ENCODE results near the gene CRABP1. TPM values are rescaled to one million over a fixed set of nuclear protein-coding genes. Genes with fewer than 3 reads are reported as not detected.
A peak's percentile ranks its signal among the peaks of the same experiment; 100 is the strongest.

CRABP1 gene
- total RNA-seq, 3 donors from 2014 or later = 11.5 to 14.5 TPM; not detected in 1

DNA sequence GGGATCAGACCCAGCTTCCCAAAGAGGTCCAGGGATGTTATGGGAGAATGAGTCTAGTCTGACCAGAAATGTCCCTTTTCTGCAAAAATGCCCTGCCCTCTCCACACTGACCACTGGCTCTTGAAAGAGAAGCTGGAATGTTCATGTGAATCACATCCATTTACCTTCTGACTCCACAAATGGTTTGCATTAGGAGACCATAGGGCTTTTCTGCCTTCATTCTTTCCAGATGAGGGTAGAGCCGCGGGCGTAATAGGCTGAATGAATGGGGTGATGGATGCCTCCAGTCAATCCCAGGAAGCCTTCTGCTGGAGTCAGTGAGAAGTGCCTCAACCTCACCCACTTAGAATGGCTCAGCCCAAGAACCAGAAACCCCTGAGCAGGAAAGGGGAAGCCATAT is 50.7 kb downstream of the CRABP1 start:
- H3K9me3 ChIP-seq = no peaks in the 10 kb centered on the region
- no peaks in the 10 kb centered on the region for H3K27me3 ChIP-seq
- H3K36me3 ChIP-seq = no peaks in the 10 kb centered on the region
- H3K27ac ChIP-seq = no peak overlapping the region
- DNase-seq (ENCODE audit: low spot score in 2 of 2) = no peak
- TF ChIP-seq, protein P1, sequence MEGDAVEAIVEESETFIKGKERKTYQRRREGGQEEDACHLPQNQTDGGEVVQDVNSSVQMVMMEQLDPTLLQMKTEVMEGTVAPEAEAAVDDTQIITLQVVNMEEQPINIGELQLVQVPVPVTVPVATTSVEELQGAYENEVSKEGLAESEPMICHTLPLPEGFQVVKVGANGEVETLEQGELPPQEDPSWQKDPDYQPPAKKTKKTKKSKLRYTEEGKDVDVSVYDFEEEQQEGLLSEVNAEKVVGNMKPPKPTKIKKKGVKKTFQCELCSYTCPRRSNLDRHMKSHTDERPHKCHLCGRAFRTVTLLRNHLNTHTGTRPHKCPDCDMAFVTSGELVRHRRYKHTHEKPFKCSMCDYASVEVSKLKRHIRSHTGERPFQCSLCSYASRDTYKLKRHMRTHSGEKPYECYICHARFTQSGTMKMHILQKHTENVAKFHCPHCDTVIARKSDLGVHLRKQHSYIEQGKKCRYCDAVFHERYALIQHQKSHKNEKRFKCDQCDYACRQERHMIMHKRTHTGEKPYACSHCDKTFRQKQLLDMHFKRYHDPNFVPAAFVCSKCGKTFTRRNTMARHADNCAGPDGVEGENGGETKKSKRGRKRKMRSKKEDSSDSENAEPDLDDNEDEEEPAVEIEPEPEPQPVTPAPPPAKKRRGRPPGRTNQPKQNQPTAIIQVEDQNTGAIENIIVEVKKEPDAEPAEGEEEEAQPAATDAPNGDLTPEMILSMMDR (IDR thresholded peaks at IDR 0.05) = no peak
- TF ChIP-seq POLR2AphosphoS5 (IDR thresholded peaks at IDR 0.05) = no peak
- TF ChIP-seq POLR2A (IDR thresholded peaks at IDR 0.05) = no peak
- no peaks in the 10 kb centered on the region for H3K4me1 ChIP-seq
- intact Hi-C loops (cut with DNase I; ENCODE audit: low total_unique reads) = no loop called here
- H3K4me3 ChIP-seq = no peak overlapping the region

DNA sequence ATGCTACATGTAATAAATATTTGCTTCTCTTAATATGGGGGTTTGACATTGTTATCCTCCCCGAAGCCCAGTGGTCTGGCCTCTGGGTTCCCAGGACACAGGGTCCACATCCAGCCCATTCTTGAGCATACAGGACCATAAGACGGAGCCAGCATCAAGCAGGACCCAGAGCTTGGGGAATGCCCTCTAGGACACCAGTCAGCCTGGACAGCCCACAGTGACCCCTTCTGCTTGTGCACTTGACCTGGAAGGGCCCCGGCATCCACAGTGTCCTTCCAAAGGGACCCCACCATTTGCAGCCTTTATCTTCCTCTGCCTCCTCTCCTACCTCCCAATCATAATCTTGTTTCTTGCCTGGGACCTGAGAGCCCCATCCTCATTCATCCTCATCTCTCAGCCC is 51.6 kb downstream of the CRABP1 start:
- H3K27ac ChIP-seq = no peak overlapping the region
- H3K4me3 ChIP-seq = no peak overlapping the region
- intact Hi-C loops (cut with DNase I; ENCODE audit: low total_unique reads) = no loop called here
- H3K27me3 ChIP-seq = no peaks in the 10 kb centered on the region
- TF ChIP-seq POLR2A (IDR thresholded peaks at IDR 0.05) = no peak
- TF ChIP-seq POLR2AphosphoS5 (IDR thresholded peaks at IDR 0.05) = no peak
- TF ChIP-seq, protein P1 (IDR thresholded peaks at IDR 0.05) = no peak
- no peaks in the 10 kb centered on the region for H3K9me3 ChIP-seq
- no peaks in the 10 kb centered on the region for H3K36me3 ChIP-seq
- H3K4me1 ChIP-seq = peaks cover 0 to 2% of the 10 kb centered on the region in 2 donors
- no peak for DNase-seq (ENCODE audit: low spot score in 2 of 2)

DNA sequence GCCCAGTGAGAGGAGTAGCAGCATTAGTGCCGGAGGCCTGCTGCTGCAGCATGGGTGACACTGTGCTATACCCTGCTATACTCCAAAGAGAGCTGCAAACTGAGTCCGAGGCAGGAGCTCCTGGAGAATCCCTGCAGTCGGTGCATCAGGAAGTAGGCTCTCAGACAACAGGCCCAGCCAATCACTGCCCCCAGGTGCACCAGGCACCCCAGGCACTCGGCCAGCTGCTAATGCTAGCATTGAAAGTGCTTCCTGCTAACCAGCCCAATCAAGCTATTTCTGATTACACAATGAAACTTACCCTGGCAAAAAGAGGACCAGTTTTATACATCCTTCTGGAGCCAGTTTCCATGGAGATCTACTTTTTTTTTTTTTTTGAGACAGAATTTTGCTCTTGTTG is 52.3 kb downstream of the CRABP1 start:
- Histone ChIP-seq H3K9me3 (no peaks in the 10 kb centered on the region), H3K36me3 (no peaks in the 10 kb centered on the region), H3K4me3 (no peak overlapping the region), H3K27ac (no peak overlapping the region), H3K27me3 (no peaks in the 10 kb centered on the region), H3K4me1 (peaks cover 0 to 6% of the 10 kb centered on the region in 2 donors)
- no peak for TF ChIP-seq POLR2A (IDR thresholded peaks at IDR 0.05)
- TF ChIP-seq, protein P1 (IDR thresholded peaks at IDR 0.05) = no peak
- no peak for TF ChIP-seq POLR2AphosphoS5 (IDR thresholded peaks at IDR 0.05)
- intact Hi-C loops (cut with DNase I; ENCODE audit: low total_unique reads) = no loop called here
- peak in 1 of 2 donors; percentile 54 for DNase-seq (ENCODE audit: low spot score in 2 of 2)

DNA sequence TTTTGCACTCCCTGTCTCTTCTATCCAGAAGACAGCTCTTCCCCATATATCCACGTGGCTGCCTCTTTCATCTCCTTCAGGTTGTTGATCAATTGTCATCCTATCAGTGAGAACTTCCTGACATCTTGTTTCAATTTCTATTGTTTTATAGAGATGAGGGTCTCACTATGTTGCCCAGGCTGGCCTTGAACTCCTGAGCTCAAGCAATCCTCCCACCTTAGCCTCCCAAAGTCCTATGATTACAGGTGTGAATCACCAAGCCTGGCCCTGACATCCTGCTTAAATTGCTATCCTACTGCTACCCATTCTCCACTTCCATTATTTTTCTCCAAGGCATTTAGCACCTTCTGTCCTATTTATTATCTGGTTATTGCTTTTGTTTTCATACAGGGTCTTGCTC is 53.0 kb downstream of the CRABP1 start:
- peaks cover 0 to 6% of the 10 kb centered on the region in 2 donors for H3K4me1 ChIP-seq
- no peaks in the 10 kb centered on the region for H3K27me3 ChIP-seq
- no peak for DNase-seq (ENCODE audit: low spot score in 2 of 2)
- H3K9me3 ChIP-seq = no peaks in the 10 kb centered on the region
- no peak overlapping the region for H3K27ac ChIP-seq
- H3K4me3 ChIP-seq = no peak overlapping the region
- intact Hi-C loops (cut with DNase I; ENCODE audit: low total_unique reads) = no loop called here
- no peaks in the 10 kb centered on the region for H3K36me3 ChIP-seq
- TF ChIP-seq POLR2AphosphoS5 (IDR thresholded peaks at IDR 0.05) (no peak), POLR2A (IDR thresholded peaks at IDR 0.05) (no peak)
- TF ChIP-seq, protein P1 (IDR thresholded peaks at IDR 0.05) = no peak

DNA sequence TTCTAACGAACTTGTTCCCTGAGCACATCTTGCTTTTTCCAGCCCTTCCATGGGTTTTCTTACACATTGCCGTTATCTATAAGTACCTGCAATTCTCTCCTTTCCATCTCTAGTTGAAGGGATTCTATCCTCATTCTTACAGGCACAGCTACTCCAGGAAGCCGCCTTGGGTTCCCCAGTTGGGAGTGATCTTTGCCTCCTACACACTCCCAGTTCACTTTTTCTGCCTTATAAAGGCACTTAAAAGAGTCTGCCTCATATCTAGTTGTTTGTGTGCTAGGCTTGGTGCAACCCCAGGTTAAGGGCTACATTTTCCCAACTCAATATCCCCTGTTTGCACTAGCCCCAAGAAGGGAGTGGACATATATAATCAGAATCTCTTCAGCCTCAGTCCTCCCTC is 53.9 kb downstream of the CRABP1 start:
- no peaks in the 10 kb centered on the region for H3K27me3 ChIP-seq
- peaks cover 0 to 6% of the 10 kb centered on the region in 2 donors for H3K4me1 ChIP-seq
- intact Hi-C loops (cut with DNase I; ENCODE audit: low total_unique reads) = no loop called here
- H3K9me3 ChIP-seq = no peaks in the 10 kb centered on the region
- H3K27ac ChIP-seq = no peak overlapping the region
- no peak overlapping the region for H3K4me3 ChIP-seq
- H3K36me3 ChIP-seq = no peaks in the 10 kb centered on the region
- no peak for DNase-seq (ENCODE audit: low spot score in 2 of 2)
- TF ChIP-seq POLR2AphosphoS5 (IDR thresholded peaks at IDR 0.05) (no peak), POLR2A (IDR thresholded peaks at IDR 0.05) (no peak)
- TF ChIP-seq, protein P1 (IDR thresholded peaks at IDR 0.05) = no peak
